IMR-90 (cell line): ENCODE measurements around the gene TPSD1. TPM values are rescaled to one million over a fixed set of nuclear protein-coding genes. Genes with fewer than 3 reads are reported as not detected.

Source experiments
- ATAC-seq: fragments of 200-7000 bp; cut with Tn5 transposase; 2 replicates; pipeline ENCODE4 v1.9.1; 2020; ENCODE audit warnings: low read depth, mild to moderate bottlenecking, moderate library complexity
- BruUV-seq: library from RNA; stranded (reverse); fragments of 400-500 nt; replicated peaks from 2 replicates; lab custom pipeline; 2021; lab: Mats Ljungman, UMichigan
- CTCF ChIA-PET: fragments of 300-600 bp; formaldehyde crosslinking; extraction: SDS; loops from one replicate; lab custom pipeline; 2021; ENCODE audit warnings: antibody characterized with exemption; lab: Yijun Ruan, JAX
- POLR2A ChIA-PET: fragments of 300-600 bp; sonication (Branson Sonifier 250); formaldehyde crosslinking; loops from one replicate; lab custom pipeline; 2022; ENCODE audit warnings: antibody characterized with exemption; ENCODE audit not compliant: unreplicated experiment; lab: Charles Lee
- DNase-seq: peaks from one replicate; pipeline ENCODE4 v3.0.0; 2013
- H2AFZ ChIP-seq: replicated peaks from 2 replicates; pipeline ENCODE3; 2013; ENCODE audit warnings: low read length, mild to moderate bottlenecking; ENCODE audit not compliant: poor library complexity
- H2AK5ac ChIP-seq: 2 replicates; pipeline ENCODE4 v1.6.1; 2013; ENCODE audit warnings: low read depth, low read length, inconsistent platforms
- H2AK9ac ChIP-seq: replicated peaks from 2 replicates; pipeline ENCODE3; 2013; ENCODE audit warnings: mild to moderate bottlenecking, low read depth, low read length, moderate library complexity; ENCODE audit not compliant: poor library complexity
- H2BK120ac ChIP-seq: 2 replicates; pipeline ENCODE4 v1.6.1; 2013; ENCODE audit warnings: low read depth, low read length, inconsistent platforms
- H2BK15ac ChIP-seq: 3 replicates; pipeline ENCODE4 v1.6.1; 2013; ENCODE audit warnings: low read depth, low read length, inconsistent platforms
- H2BK20ac ChIP-seq: 2 replicates; pipeline ENCODE4 v1.6.1; 2013; ENCODE audit warnings: low read depth, mild to moderate bottlenecking, inconsistent platforms, low read length, moderate library complexity
- H2BK5ac ChIP-seq: 2 replicates; pipeline ENCODE4 v1.6.1; 2013; ENCODE audit warnings: mild to moderate bottlenecking, low read depth, low read length, inconsistent platforms; ENCODE audit not compliant: poor library complexity, severe bottlenecking
- H3K14ac ChIP-seq: replicated peaks from 2 replicates; pipeline ENCODE4 v1.6.1; 2013; ENCODE audit warnings: low read depth, low read length, inconsistent platforms
- H3K18ac ChIP-seq: 2 replicates; pipeline ENCODE4 v1.6.1; 2013; ENCODE audit warnings: low read depth, low read length, control low read depth
- H3K23ac ChIP-seq: 2 replicates; pipeline ENCODE4 v1.6.1; 2013; ENCODE audit warnings: low read depth, low read length, inconsistent platforms
- H3K27ac ChIP-seq: 2 replicates; pipeline ENCODE4 v1.5.1; 2013; ENCODE audit warnings: mild to moderate bottlenecking, control low read depth, low read length; ENCODE audit not compliant: insufficient read depth
- H3K27me3 ChIP-seq: 2 replicates; pipeline ENCODE4 v1.6.1; 2013; ENCODE audit warnings: low read length; ENCODE audit not compliant: control insufficient read depth, insufficient read depth
- H3K36me3 ChIP-seq: 2 replicates; pipeline ENCODE4 v1.6.1; 2013; ENCODE audit warnings: low read length, mixed read lengths; ENCODE audit not compliant: control insufficient read depth, insufficient read depth
- H3K4ac ChIP-seq: 2 replicates; pipeline ENCODE4 v1.6.1; 2013; ENCODE audit warnings: low read depth, low read length, inconsistent platforms
- H3K4me1 ChIP-seq: 2 replicates; pipeline ENCODE4 v1.6.1; 2013; ENCODE audit warnings: low read length, mixed read lengths; ENCODE audit not compliant: control insufficient read depth, insufficient read depth
- H3K4me2 ChIP-seq: 2 replicates; pipeline ENCODE4 v1.6.1; 2013; ENCODE audit warnings: low read depth, mild to moderate bottlenecking, control low read depth, low read length, moderate library complexity
- H3K4me3 ChIP-seq: 2 replicates; pipeline ENCODE4 v1.5.1; 2013; ENCODE audit warnings: low read depth, mild to moderate bottlenecking, control low read depth, low read length, moderate library complexity; ENCODE audit not compliant: insufficient read depth
- H3K56ac ChIP-seq: 2 replicates; pipeline ENCODE4 v1.6.1; 2013; ENCODE audit warnings: low read length, inconsistent platforms; ENCODE audit not compliant: insufficient read depth; ENCODE audit errors: extremely low read depth
- H3K79me1 ChIP-seq, 2 experiments: 2 replicates each; pipeline ENCODE4 v1.6.1; 2013; ENCODE audit warnings: low read length in 2 of 2, inconsistent platforms in 1 of 2, low read depth in 1 of 2
- H3K9ac ChIP-seq: 2 replicates; pipeline ENCODE4 v1.6.1; 2013; ENCODE audit warnings: low read depth, low read length, control low read depth
- H3K9me1 ChIP-seq: 2 replicates; pipeline ENCODE4 v1.6.1; 2013; ENCODE audit warnings: low read length, inconsistent platforms; ENCODE audit not compliant: insufficient read depth
- H3K9me3 ChIP-seq: 2 replicates; pipeline ENCODE4 v1.6.1; 2013; ENCODE audit warnings: low read length; ENCODE audit not compliant: control insufficient read depth, insufficient read depth
- H4K20me1 ChIP-seq: 2 replicates; pipeline ENCODE4 v1.6.1; 2013; ENCODE audit warnings: low read length, inconsistent platforms; ENCODE audit not compliant: insufficient read depth
- H4K5ac ChIP-seq: 2 replicates; pipeline ENCODE4 v1.6.1; 2013; ENCODE audit warnings: mild to moderate bottlenecking, low read depth, low read length, control low read depth
- H4K8ac ChIP-seq, 2 experiments: 2 replicates each; pipeline ENCODE4 v1.6.1; 2013; ENCODE audit warnings: low read depth in 2 of 2, low read length in 2 of 2, control low read depth in 1 of 2, inconsistent platforms in 1 of 2
- H4K91ac ChIP-seq: 2 replicates; pipeline ENCODE4 v1.6.1; 2013; ENCODE audit warnings: low read depth, low read length, inconsistent platforms; ENCODE audit not compliant: insufficient read depth
- BHLHE40 ChIP-seq: fragments of 150-350 bp; IDR thresholded peaks from 2 replicates; pipeline ENCODE4 v1.6.1; 2016; ENCODE audit warnings: mild to moderate bottlenecking, low read depth, low read length
- CEBPB ChIP-seq: IDR thresholded peaks from 2 replicates; pipeline ENCODE4 v1.6.1; 2012; ENCODE audit warnings: low read depth, low read length, improper control_type of control experiment
- CHD1 ChIP-seq: IDR thresholded peaks from 2 replicates; pipeline ENCODE4 v1.6.1; 2012; ENCODE audit warnings: low read depth, low read length, improper control_type of control experiment
- CTCF ChIP-seq: conservative IDR thresholded peaks from 2 replicates; pipeline ENCODE4 v1.5.1; 2012; ENCODE audit warnings: mild to moderate bottlenecking, low read depth, low read length, improper control_type of control experiment
- ELK1 ChIP-seq: fragments of 150-350 bp; IDR thresholded peaks from 2 replicates; pipeline ENCODE4 v1.6.1; 2016; ENCODE audit warnings: low read depth, mild to moderate bottlenecking, low read length, moderate library complexity, borderline replicate concordance
- FOS ChIP-seq: fragments of 150-350 bp; IDR thresholded peaks from 2 replicates; pipeline ENCODE4 v1.6.1; 2016; ENCODE audit warnings: low read depth, low read length
- MAFK ChIP-seq: IDR thresholded peaks from 2 replicates; pipeline ENCODE4 v1.6.1; 2012; ENCODE audit warnings: low read depth, low read length, improper control_type of control experiment
- MAZ ChIP-seq: IDR thresholded peaks from 2 replicates; pipeline ENCODE4 v1.6.1; 2012; ENCODE audit warnings: low read depth, mild to moderate bottlenecking, low read length, improper control_type of control experiment, moderate library complexity, borderline replicate concordance
- MXI1 ChIP-seq: IDR thresholded peaks from 2 replicates; pipeline ENCODE4 v1.6.1; 2012; ENCODE audit warnings: low read depth, mild to moderate bottlenecking, low read length, moderate library complexity, borderline replicate concordance
- NFE2L2 ChIP-seq: fragments of 150-350 bp; IDR thresholded peaks from 2 replicates; pipeline ENCODE4 v1.6.1; 2016; ENCODE audit warnings: low read depth, mild to moderate bottlenecking, low read length
- POLR2A ChIP-seq: IDR thresholded peaks from 2 replicates; pipeline ENCODE4 v1.6.1; 2012; ENCODE audit warnings: mild to moderate bottlenecking, low read depth, low read length
- RAD21 ChIP-seq: IDR thresholded peaks from 2 replicates; pipeline ENCODE4 v1.6.1; 2012; ENCODE audit warnings: low read length, improper control_type of control experiment
- RCOR1 ChIP-seq: IDR thresholded peaks from 2 replicates; pipeline ENCODE4 v1.6.1; 2012; ENCODE audit warnings: mild to moderate bottlenecking, low read length, improper control_type of control experiment; ENCODE audit not compliant: insufficient replicate concordance
- RFX5 ChIP-seq: IDR thresholded peaks from 2 replicates; pipeline ENCODE4 v1.8.0; 2012; ENCODE audit warnings: low read depth, mild to moderate bottlenecking, low read length, moderate library complexity
- SMC3 ChIP-seq: fragments of 150-350 bp; IDR thresholded peaks from 2 replicates; pipeline ENCODE4 v1.6.1; 2016; ENCODE audit warnings: low read depth, mild to moderate bottlenecking, antibody characterized with exemption, low read length, moderate library complexity
- WGBS, 2 experiments: methylation state at CpG; one replicate each; pipeline versions ENCODE4 v1.1.5 to v1.1.7; 2013; ENCODE audit warnings: missing lambda C conversion rate in 2 of 2; ENCODE audit not compliant: insufficient read length in 1 of 2; ENCODE audit errors: extremely low coverage in 2 of 2; 5-methylcytosine and 5-hydroxymethylcytosine counted together
- dilution Hi-C: fragments of 300-500 bp; cut with HindIII; formaldehyde crosslinking; loops from one replicate; pipeline ENCODE4 v1.14.3; 2018; ENCODE audit warnings: low sequenced_read_pairs; ENCODE audit not compliant: unreplicated experiment
- in situ Hi-C: fragments of 300-500 bp; cut with MboI; formaldehyde crosslinking; loops from 3 replicates; pipeline ENCODE4 v1.14.3; 2019; ENCODE audit warnings: low sequenced_read_pairs, inconsistent platforms, mixed read lengths
- intact Hi-C: fragments of 100-400 bp; cut with micrococcal nuclease; formaldehyde crosslinking; loops from 2 replicates; pipeline ENCODE4 v1.10.0; 2022
- polyA plus RNA-seq, 3 experiments: library from polyadenylated mRNA; depleted of rRNA; stranded (reverse); fragments of >200 nt; gene quantifications; 2 replicates each; pipeline ENCODE4 v1.2.3, GENCODE V29; 2012; ENCODE audit warnings: low replicate concordance in 1 of 3
- total RNA-seq: library from RNA; depleted of rRNA; stranded (reverse); fragments of >200 nt; gene quantifications from 2 replicates; pipeline ENCODE4 v1.2.3, GENCODE V29; 2012
- TF ChIP-seq, protein P1 (sequence below): fragments of 150-350 bp; IDR thresholded peaks from 2 replicates; pipeline ENCODE4 v1.6.1; 2017; ENCODE audit warnings: mild to moderate bottlenecking, antibody characterized with exemption, low read length, low read depth

The TPSD1 gene
- total and polyA plus RNA-seq, 2 of the 4 experiments (the other 2 are of a cell fraction), result not detected

DNA sequence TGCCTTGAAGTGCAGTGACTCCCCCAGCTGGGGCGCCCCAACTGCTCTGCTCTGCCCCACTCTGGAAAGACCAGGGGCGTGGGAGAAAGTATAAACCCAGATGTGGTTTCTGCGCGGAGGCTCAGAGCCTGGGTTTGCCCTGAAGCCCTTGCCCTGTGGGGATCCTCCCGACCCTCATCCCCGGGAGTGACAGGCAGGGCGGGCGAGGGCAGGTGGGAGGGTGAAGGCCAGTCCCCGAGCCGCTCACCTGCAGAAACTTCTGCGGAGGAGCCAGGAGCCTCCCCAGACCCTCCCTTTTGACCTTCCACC is 3.8 kb downstream of the TPSD1 start:
- no peak overlapping the region for H3K4me2 ChIP-seq
- H3K4me3 ChIP-seq, result no peak overlapping the region
- no peak overlapping the region for H2BK120ac ChIP-seq
- peaks cover 4% of the 10 kb centered on the region; the same call in 1 of the 2 replicates for H3K9me1 ChIP-seq
- ChIA-PET POLR2A (no interaction called here), CTCF (no interaction called here)
- intact Hi-C loops, result no loop called here
- H2AFZ ChIP-seq, result no peak overlapping the region
- no peak overlapping the region for H2BK5ac ChIP-seq
- WGBS, 2 experiments, result no CpG with 5 or more reads among the region's 11 CpGs
- no peak overlapping the region for H2AK9ac ChIP-seq
- dilution Hi-C loops, result no loop called here
- no peak overlapping the region for H2BK20ac ChIP-seq
- H3K27me3 ChIP-seq, result peaks cover 38% of the 10 kb centered on the region
- H3K4me1 ChIP-seq, result no peaks in the 10 kb centered on the region
- H3K79me1 ChIP-seq, result no peaks in the 10 kb centered on the region
- no peaks in the 10 kb centered on the region for H3K36me3 ChIP-seq
- H4K5ac ChIP-seq, result no peak overlapping the region
- TF ChIP-seq CHD1 (no peak), MAZ (no peak), MAFK (no peak), RAD21 (no peak), MXI1 (no peak), CTCF (no peak), SMC3 (no peak), ELK1 (no peak), FOS (no peak), BHLHE40 (no peak), POLR2A (no peak), NFE2L2 (no peak), RFX5 (no peak), CEBPB (no peak), RCOR1 (no peak)
- TF ChIP-seq, protein P1, sequence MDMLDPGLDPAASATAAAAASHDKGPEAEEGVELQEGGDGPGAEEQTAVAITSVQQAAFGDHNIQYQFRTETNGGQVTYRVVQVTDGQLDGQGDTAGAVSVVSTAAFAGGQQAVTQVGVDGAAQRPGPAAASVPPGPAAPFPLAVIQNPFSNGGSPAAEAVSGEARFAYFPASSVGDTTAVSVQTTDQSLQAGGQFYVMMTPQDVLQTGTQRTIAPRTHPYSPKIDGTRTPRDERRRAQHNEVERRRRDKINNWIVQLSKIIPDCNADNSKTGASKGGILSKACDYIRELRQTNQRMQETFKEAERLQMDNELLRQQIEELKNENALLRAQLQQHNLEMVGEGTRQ, result no peak
- no TSS peak for BruUV-seq
- DNase-seq (no peak), ATAC-seq (no peak)
- no peak overlapping the region for H3K23ac ChIP-seq
- no peak overlapping the region for H2AK5ac ChIP-seq
- no peak overlapping the region for H4K8ac ChIP-seq
- H4K91ac ChIP-seq, result no peak overlapping the region
- no peaks in the 10 kb centered on the region for H3K9me3 ChIP-seq
- no peaks in the 10 kb centered on the region; the same call in 1 of the 2 replicates for H4K20me1 ChIP-seq
- no peak overlapping the region for H3K56ac ChIP-seq
- no peak overlapping the region for H3K18ac ChIP-seq
- H2BK15ac ChIP-seq, result no peak overlapping the region
- H3K14ac ChIP-seq, result no peak overlapping the region
- no peak overlapping the region for H3K27ac ChIP-seq
- H3K4ac ChIP-seq, result no peak overlapping the region
- H3K9ac ChIP-seq, result no peak overlapping the region
- in situ Hi-C loops, result no loop called here
